ENCODE data around the gene PSMD14. TPM values are rescaled to one million over a fixed set of nuclear protein-coding genes. Genes with fewer than 3 reads are reported as not detected.

Gene PSMD14
- total RNA-seq, 1 experiment from 2014 or later = 81.1 TPM

GRCh38 chr2:161430386-161430785 is 122.2 kb downstream of the PSMD14 start:
- no peaks in the 10 kb centered on the region for H3K9me3 Mint-ChIP-seq (ENCODE audit: unreplicated experiment)
- H3K27me3 Mint-ChIP-seq (ENCODE audit: insufficient read depth, unreplicated experiment) = peaks cover 17% of the 10 kb centered on the region
- H3K27me3 ChIP-seq (replicated peaks; ENCODE audit: control insufficient read depth, insufficient read depth, low read length) = no peaks in the 10 kb centered on the region
- intact Hi-C loops (cut with micrococcal nuclease; ENCODE audit: unreplicated experiment) = no loop called here
- no peak overlapping the region for H3K4me3 ChIP-seq (ENCODE audit: low read depth, low read length)
- no peak overlapping the region for H3K4me3 Mint-ChIP-seq (ENCODE audit: unreplicated experiment)
- CTCF ChIA-PET = no interaction called here
- POLR2A ChIA-PET = no interaction called here
- no peaks in the 10 kb centered on the region for H3K9me3 ChIP-seq
- DNase-seq = no peak
- no peak overlapping the region for H3K27ac Mint-ChIP-seq (ENCODE audit: unreplicated experiment)
- H3K36me3 Mint-ChIP-seq (ENCODE audit: insufficient read depth, unreplicated experiment) = no peaks in the 10 kb centered on the region
- H3K36me3 ChIP-seq (ENCODE audit: control insufficient read depth, insufficient read depth, low read length) = no peaks in the 10 kb centered on the region
- no peaks in the 10 kb centered on the region for H3K4me1 ChIP-seq
- no TSS peak for BruUV-seq (replicated peaks)
- H3K4me1 Mint-ChIP-seq (ENCODE audit: low read depth, unreplicated experiment) = no peaks in the 10 kb centered on the region
- TF ChIP-seq CTCF (IDR thresholded peaks at IDR 0.05; ENCODE audit: insufficient read depth in 1 of 2, low read depth in 1 of 2, low read length in 1 of 2, severe bottlenecking in 1 of 2, unreplicated experiment in 1 of 2) = no peak

GRCh38 chr2:161432107-161432506 is 123.9 kb downstream of the PSMD14 start:
- no peak overlapping the region for H3K4me3 ChIP-seq (ENCODE audit: low read depth, low read length)
- Mint-ChIP-seq H3K36me3 (ENCODE audit: insufficient read depth, unreplicated experiment) (no peaks in the 10 kb centered on the region), H3K27ac (ENCODE audit: unreplicated experiment) (no peak overlapping the region), H3K4me3 (ENCODE audit: unreplicated experiment) (no peak overlapping the region), H3K4me1 (ENCODE audit: low read depth, unreplicated experiment) (no peaks in the 10 kb centered on the region), H3K27me3 (ENCODE audit: insufficient read depth, unreplicated experiment) (peaks cover 17% of the 10 kb centered on the region), H3K9me3 (ENCODE audit: unreplicated experiment) (no peaks in the 10 kb centered on the region)
- H3K4me1 ChIP-seq = no peaks in the 10 kb centered on the region
- ChIA-PET CTCF (no interaction called here), POLR2A (no interaction called here)
- DNase-seq = no peak
- no TSS peak for BruUV-seq (replicated peaks)
- H3K27me3 ChIP-seq (replicated peaks; ENCODE audit: control insufficient read depth, insufficient read depth, low read length) = no peaks in the 10 kb centered on the region
- no peaks in the 10 kb centered on the region for H3K36me3 ChIP-seq (ENCODE audit: control insufficient read depth, insufficient read depth, low read length)
- no peak for TF ChIP-seq CTCF (IDR thresholded peaks at IDR 0.05; ENCODE audit: insufficient read depth in 1 of 2, low read depth in 1 of 2, low read length in 1 of 2, severe bottlenecking in 1 of 2, unreplicated experiment in 1 of 2)
- intact Hi-C loops (cut with micrococcal nuclease; ENCODE audit: unreplicated experiment) = no loop called here
- H3K9me3 ChIP-seq = no peaks in the 10 kb centered on the region

- POLR2A ChIA-PET = no interaction called here
- Mint-ChIP-seq H3K4me1 (ENCODE audit: low read depth, unreplicated experiment) (no peaks in the 10 kb centered on the region), H3K27ac (ENCODE audit: unreplicated experiment) (no peak overlapping the region), H3K36me3 (ENCODE audit: insufficient read depth, unreplicated experiment) (no peaks in the 10 kb centered on the region), H3K27me3 (ENCODE audit: insufficient read depth, unreplicated experiment) (peaks cover 21% of the 10 kb centered on the region), H3K4me3 (ENCODE audit: unreplicated experiment) (no peak overlapping the region), H3K9me3 (ENCODE audit: unreplicated experiment) (no peaks in the 10 kb centered on the region)
- Histone ChIP-seq H3K27me3 (replicated peaks; ENCODE audit: control insufficient read depth, insufficient read depth, low read length) (no peaks in the 10 kb centered on the region), H3K36me3 (ENCODE audit: control insufficient read depth, insufficient read depth, low read length) (no peaks in the 10 kb centered on the region), H3K4me1 (no peaks in the 10 kb centered on the region), H3K9me3 (no peaks in the 10 kb centered on the region), H3K4me3 (ENCODE audit: low read depth, low read length) (no peak overlapping the region)
- intact Hi-C loops (cut with micrococcal nuclease; ENCODE audit: unreplicated experiment) = no loop called here
- DNase-seq = no peak
- no peak for TF ChIP-seq CTCF (IDR thresholded peaks at IDR 0.05; ENCODE audit: insufficient read depth in 1 of 2, low read depth in 1 of 2, low read length in 1 of 2, severe bottlenecking in 1 of 2, unreplicated experiment in 1 of 2)
- CTCF ChIA-PET = no interaction called here
- no TSS peak for BruUV-seq (replicated peaks)
Observed at GRCh38 chr2:161434118-161434517, 125.9 kb downstream of the PSMD14 start.
